Activated CD4-positive, alpha-beta T cell treated with anti-CD3 and anti-CD28 coated beads, Interleukin-2, amount 50 U/mL, for 16 hours (primary cell): ENCODE measurements around the gene HK3.

ENCODE experiments used
- DNase-seq: peaks from one replicate; pipeline ENCODE4 v3.0.0-alpha.2; 2020

The HK3 gene

DNA sequence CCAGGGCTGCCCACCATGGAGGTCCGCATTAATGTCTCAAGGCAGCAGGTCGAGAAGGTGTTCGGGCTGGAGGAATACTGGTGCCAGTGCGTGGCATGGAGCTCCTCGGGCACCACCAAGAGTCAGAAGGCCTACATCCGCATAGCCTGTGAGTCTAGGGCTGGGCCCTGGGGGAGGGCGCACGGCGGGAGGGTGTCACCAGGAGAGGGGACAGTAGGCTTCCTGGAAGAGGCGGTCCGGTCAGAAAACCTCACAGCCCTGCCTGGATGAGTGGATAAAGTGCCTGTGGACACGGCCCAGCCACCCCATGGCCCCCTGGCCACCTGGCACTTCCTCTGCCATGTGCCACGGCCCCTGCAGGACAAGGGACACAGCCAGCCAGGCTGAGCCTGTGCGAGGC lies 31.0 kb downstream of the HK3 start:
- DNase-seq, result no peak

DNA sequence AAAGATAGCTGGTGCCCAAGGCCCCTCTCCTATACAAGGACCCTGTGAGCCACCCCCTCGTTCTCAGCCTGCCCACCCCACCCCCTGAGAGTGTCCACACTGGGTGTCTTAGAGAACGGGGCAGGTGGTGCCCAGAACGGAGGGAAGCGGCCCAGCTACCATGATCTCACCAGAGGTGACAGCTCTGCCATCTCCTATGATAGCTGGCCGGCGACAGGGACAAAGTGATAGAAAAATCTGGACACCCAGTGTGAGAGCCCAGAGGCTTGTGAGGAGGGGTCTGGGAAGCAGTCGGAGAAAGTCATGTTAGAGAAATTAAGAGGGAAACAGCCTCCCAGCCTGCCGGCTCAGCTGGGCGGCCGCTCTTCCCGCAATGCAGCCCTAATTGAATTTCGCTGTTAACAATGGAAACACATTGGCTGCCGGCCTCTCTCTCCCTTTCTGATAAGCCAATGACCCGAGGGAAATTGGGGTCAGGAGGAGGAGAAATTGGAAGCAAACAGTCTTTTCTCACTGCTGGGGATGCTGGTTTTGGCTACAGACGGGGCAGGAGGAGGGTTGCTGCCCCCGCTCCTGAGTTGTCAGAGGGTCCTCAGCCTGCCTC lies 32.3 kb downstream of the HK3 start:
- no peak for DNase-seq

GRCh38 chr5:176865964-176866363 lies 33.2 kb downstream of the HK3 start:
- no peak for DNase-seq

GRCh38 chr5:176864755-176865154 lies 34.4 kb downstream of the HK3 start:
- DNase-seq, result no peak

- DNase-seq, result no peak
Observed at GRCh38 chr5:176863765-176864098, 35.4 kb downstream of the HK3 start.

DNA sequence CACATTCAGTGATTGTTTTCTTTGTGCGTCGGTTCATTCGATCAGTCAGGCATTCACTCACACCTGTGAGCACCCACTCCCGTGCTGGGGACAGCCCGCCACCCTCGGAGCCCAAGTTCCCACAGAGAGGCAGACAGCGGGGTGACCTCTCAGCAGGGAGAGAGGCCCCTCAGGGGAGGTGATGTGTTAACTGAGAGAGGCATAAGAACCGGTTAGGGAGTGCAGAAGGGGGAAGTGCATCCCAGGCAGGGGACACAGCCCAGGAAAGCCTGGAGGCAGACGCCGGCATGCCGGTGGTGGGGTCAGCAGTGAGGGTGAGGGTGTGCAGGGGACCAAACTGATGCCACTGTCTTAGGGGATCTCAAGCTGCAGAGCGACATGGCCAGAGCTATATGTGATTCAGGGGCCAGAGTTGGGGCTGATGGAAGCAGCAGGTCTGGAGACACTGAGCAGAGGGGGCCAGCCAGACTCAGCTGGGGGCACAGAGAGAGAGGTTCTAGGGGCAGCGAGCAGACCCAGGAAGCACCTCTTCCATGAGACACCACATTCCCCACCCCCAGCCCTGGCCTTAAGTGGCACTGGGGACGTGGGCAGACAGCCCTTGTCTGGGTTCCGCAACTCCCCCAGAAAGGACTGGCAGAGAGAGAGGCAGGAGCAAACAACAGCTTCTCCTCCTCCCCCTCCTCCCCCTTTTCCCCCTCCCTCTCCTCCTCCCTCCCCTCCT lies 35.9 kb downstream of the HK3 start:
- no peak for DNase-seq

- no peak for DNase-seq
Observed at GRCh38 chr5:176862330-176862995, 36.7 kb downstream of the HK3 start.

DNA sequence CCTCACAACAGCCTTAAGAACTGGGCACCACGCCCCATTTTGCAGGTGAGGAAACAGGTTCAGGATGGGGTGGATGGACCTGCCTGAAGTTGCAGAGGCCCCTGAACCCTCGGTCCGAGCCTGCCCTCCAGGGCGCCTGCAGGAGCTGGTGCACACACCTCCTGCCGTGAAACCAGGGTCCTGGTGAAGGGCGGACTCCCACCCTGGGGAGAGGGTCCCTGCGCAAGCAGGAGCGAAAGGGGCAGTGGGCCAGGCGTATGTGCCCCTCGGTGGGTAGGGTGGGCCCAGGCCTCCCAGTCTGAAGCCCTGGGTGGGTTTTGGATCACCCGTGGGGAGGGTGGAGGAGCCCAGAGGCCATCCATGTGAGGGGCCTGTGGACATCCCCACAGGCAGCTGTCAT lies 37.9 kb downstream of the HK3 start:
- no peak for DNase-seq

GRCh38 chr5:176860381-176860780 lies 38.8 kb downstream of the HK3 start:
- no peak for DNase-seq

GRCh38 chr5:176859916-176860315 lies 39.2 kb downstream of the HK3 start:
- no peak for DNase-seq

- DNase-seq, result no peak
Observed at GRCh38 chr5:176857894-176858273, 41.3 kb downstream of the HK3 start.

GRCh38 chr5:176857216-176857893 lies 41.8 kb downstream of the HK3 start:
- no peak for DNase-seq

GRCh38 chr5:176856746-176857145 lies 42.4 kb downstream of the HK3 start:
- DNase-seq, result no peak

GRCh38 chr5:176855598-176855997 lies 43.5 kb downstream of the HK3 start:
- DNase-seq, result no peak

DNA sequence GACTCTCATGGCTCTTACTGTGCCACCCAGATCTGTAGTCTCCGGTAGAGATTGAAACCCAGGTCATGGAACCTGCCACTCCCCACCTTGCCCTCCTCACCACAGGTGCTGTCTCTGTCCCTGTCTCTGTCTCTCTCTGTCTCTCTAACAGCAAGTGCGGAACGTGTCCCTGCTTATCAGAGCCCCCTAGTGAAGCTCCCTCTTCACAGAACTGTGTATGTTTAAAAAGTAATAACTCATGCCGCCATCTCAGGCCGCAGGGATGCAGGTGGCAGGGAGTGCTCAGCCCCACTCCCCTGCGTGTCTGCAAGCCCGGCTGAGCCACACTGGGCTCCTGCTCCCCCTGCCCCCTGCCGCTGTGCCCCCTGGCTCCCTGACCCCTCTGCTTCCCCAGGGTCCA lies 45.0 kb downstream of the HK3 start:
- no peak for DNase-seq

GRCh38 chr5:176853151-176853778 lies 45.9 kb downstream of the HK3 start:
- no peak for DNase-seq

DNA sequence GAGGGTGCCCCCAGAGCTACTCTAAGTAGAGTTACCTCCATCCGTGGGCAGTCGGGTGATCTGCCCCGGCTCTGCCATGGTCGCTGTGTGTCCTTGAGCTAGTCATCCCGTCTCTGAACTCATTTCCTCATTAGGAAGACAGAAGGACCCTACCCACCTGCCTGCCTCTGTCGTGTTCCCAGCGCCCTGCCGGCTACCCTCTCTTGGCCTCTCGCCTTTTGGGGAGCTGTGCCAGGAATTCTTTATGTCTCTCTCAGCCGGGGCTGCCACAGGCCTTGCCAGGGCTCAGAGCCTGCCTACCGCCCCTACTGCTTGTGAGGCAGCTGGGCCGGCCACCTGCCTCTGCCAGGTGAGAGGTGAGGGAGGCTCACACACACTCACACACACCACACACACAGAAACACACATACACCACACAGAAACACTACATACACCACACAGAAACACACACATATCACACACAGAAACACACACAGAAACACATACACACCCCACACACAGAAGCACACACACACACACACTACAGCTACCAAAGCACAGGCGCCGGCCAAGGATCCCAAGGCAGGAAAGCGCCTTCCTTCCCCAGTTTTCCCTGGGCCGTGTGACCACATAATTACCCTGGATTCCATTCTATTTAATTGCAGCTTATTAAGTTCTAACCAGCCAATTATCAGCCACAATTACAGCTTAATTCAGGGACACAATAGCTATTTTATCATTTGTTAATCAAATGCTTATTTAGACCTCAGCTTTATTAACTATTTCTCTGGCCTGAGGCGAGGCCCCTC lies 47.1 kb downstream of the HK3 start:
- no peak for DNase-seq

DNA sequence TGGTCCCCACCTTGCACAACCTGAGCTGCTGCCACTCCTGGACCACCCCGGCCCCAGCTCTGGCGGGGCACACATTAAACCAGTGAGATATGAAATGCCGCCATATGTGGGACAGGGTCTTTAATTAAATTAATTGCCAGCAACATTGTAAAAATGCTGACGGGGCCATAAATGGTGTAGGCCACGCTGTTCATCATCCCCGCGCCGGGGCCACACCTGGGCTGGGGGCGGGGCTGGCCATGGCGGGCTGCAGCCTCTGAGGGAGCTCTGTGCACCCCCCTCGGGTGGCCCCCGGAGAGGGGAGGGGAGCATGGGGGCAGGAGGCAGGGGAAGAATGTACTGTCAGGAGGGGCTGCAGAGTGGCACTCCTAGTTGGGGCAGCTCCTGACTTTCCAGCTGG lies 47.8 kb downstream of the HK3 start:
- no peak for DNase-seq

DNA sequence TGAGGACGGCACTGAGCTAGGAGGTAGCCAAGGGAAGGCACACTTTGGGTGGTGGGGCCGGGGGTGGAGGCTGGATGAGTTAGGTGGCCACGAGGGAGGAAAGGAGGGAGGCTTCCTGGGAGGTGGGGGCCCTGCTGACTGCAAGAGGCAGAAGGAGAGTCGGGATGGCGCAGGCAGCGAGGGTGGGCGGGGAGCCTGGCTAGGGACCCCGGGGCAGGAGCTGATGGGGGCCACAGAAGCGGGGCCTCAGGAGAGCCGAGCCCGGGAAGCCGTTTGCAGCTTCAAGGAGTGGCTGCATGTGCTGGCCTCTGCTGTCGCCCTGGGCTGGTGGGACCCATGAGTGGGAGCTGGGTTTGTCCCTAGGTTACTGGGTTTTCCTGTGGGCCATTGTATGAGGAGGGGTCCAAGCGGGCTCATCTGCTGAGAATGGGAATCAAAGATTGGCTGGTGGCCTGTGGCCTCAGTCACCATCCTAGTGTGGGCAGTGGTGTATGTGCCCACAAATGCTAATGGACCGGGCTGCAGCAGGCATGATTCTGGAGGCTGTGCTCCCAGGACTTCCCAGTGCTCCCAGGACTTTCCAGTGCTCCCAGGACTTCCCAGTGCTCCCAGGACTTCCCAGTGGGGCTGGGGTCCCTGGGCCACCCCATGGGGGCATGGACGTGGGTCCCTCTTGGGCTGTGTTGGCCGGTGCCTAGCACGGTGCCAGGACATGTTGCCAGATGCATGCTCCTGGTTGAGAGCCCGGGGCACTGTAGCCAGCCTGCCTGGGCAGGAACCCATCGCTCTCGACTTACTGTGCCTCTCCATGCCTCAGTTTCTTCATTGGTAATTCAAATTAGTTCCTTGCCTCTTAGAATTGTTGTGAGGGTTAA lies 48.5 kb downstream of the HK3 start:
- no peak for DNase-seq

- no peak for DNase-seq
Observed at GRCh38 chr5:176849611-176850227, 49.4 kb downstream of the HK3 start.

- no peak for DNase-seq
Observed at GRCh38 chr5:176848651-176849050, 50.5 kb downstream of the HK3 start.
